ENCODE measurements around the gene DDR2.
"Not testable (repeated sequence)": the region's sequence is repeated elsewhere in the genome, so short reads cannot be mapped to it uniquely, and the experiment has no call there.

The DDR2 gene

GRCh38 chr1:162632217-162632666 is at the start of gene DDR2:
Gene DDR2 (plus strand): TSS chr1:162632464. CDS start chr1:162719064, 86,600 bp downstream.
- DNase-seq, result no peak

- not testable (repeated sequence) for DNase-seq
Observed at GRCh38 chr1:162582901-162583300, 49.4 kb upstream of the DDR2 start.

GRCh38 chr1:162585101-162585500 is 47.2 kb upstream of the DDR2 start:
- DNase-seq, result not testable (repeated sequence)

GRCh38 chr1:162587347-162587746 is 44.9 kb upstream of the DDR2 start:
- no peak for DNase-seq

GRCh38 chr1:162587761-162588260 is 44.5 kb upstream of the DDR2 start:
- DNase-seq, result no peak

- DNase-seq, result no peak
Observed at GRCh38 chr1:162590101-162590500, 42.2 kb upstream of the DDR2 start.

- DNase-seq, result no peak
Observed at GRCh38 chr1:162590686-162591085, 41.6 kb upstream of the DDR2 start.

- no peak for DNase-seq
Observed at GRCh38 chr1:162596514-162597170, 35.6 kb upstream of the DDR2 start.

GRCh38 chr1:162599451-162599850 is 32.8 kb upstream of the DDR2 start:
- no peak for DNase-seq

GRCh38 chr1:162603117-162603516 is 29.1 kb upstream of the DDR2 start:
- not testable (repeated sequence) for DNase-seq

- no peak for DNase-seq
Observed at GRCh38 chr1:162605225-162605927, 26.9 kb upstream of the DDR2 start.

GRCh38 chr1:162609306-162609705 is 23.0 kb upstream of the DDR2 start:
- DNase-seq, result no peak

GRCh38 chr1:162612606-162613400 is 19.5 kb upstream of the DDR2 start:
- no peak for DNase-seq

- no peak for DNase-seq
Observed at GRCh38 chr1:162616848-162617247, 15.4 kb upstream of the DDR2 start.

GRCh38 chr1:162617513-162617912 is 14.8 kb upstream of the DDR2 start:
- no peak for DNase-seq

GRCh38 chr1:162619076-162619475 is 13.2 kb upstream of the DDR2 start:
- DNase-seq, result no peak

- no peak for DNase-seq
Observed at GRCh38 chr1:162621256-162621655, 11.0 kb upstream of the DDR2 start.

GRCh38 chr1:162625679-162626078 is 6.6 kb upstream of the DDR2 start:
- DNase-seq, result no peak

- DNase-seq, result no peak
Observed at GRCh38 chr1:162626094-162626493, 6.2 kb upstream of the DDR2 start.

GRCh38 chr1:162626761-162627160 is 5.5 kb upstream of the DDR2 start:
- no peak for DNase-seq

GRCh38 chr1:162627662-162628296 is 4.5 kb upstream of the DDR2 start:
- no peak for DNase-seq

- DNase-seq, result no peak
Observed at GRCh38 chr1:162629077-162629627, 3.1 kb upstream of the DDR2 start.

- DNase-seq, result no peak
Observed at GRCh38 chr1:162629651-162630050, 2.6 kb upstream of the DDR2 start.

All from activated CD4-positive, alpha-beta T cell treated with anti-CD3 and anti-CD28 coated beads for 48 hours (primary cell).